AG04449 (cell line): ENCODE measurements around the gene CNEP1R1.

Experiments used
- CTCF ChIA-PET: fragments of 350-600 bp; formaldehyde crosslinking; extraction: SDS; loops from one replicate; lab custom pipeline; 2021; ENCODE audit warnings: antibody characterized with exemption; lab: Yijun Ruan, JAX
- POLR2A ChIA-PET: fragments of 400-600, 350-600 bp; formaldehyde crosslinking; extraction: SDS; loops from one replicate; lab custom pipeline; 2020; ENCODE audit warnings: antibody characterized with exemption, inconsistent platforms; lab: Yijun Ruan, JAX
- DNase-seq: peaks from one replicate; pipeline ENCODE4 v3.0.0-alpha.2; 2010; ENCODE audit warnings: low read depth, low spot score
- H3K4me3 ChIP-seq: 2 replicates; pipeline ENCODE4 v1.5.1; 2011; ENCODE audit warnings: low read depth, mild to moderate bottlenecking, control low read depth, low read length
- CTCF ChIP-seq: IDR thresholded peaks from one replicate; pipeline ENCODE4 v1.5.1; 2011; ENCODE audit warnings: mild to moderate bottlenecking, moderate library complexity, low read length, control low read depth, inconsistent platforms; ENCODE audit not compliant: insufficient read depth; ENCODE audit errors: missing control alignments

CNEP1R1 gene

GRCh38 chr16:50023641-50024040 is 1.4 kb upstream of the CNEP1R1 start:
- H3K4me3 ChIP-seq: no peak overlapping the region
- POLR2A ChIA-PET: no interaction called here
- no peak for TF ChIP-seq CTCF
- CTCF ChIA-PET: interaction anchor here (1.0 to 10.8 kb wide), 13 partner anchors 12 to 783 kb away, joined by 3 to 249 read pairs (median 9); no protein-coding TSS in a partner anchor
- no peak for DNase-seq

GRCh38 chr16:50024207-50024606 is 818 bp upstream of the CNEP1R1 start:
- CTCF ChIA-PET: interaction anchor here (0.6 to 10.8 kb wide), 52 partner anchors 9 to 782 kb away, joined by 3 to 249 read pairs (median 6); partner anchors contain the start of genes HEATR3 and TENT4B
- TF ChIP-seq CTCF: no peak
- DNase-seq: no peak
- POLR2A ChIA-PET: no interaction called here
- H3K4me3 ChIP-seq: no peak overlapping the region

GRCh38 chr16:50025537-50025931 is 509 bp downstream of the CNEP1R1 start:
- ChIA-PET POLR2A (interaction anchor here (1.1 to 1.4 kb wide), 4 partner anchors 40 to 640 kb away, joined by 3 to 7 read pairs (median 4); partner anchors contain the start of gene HEATR3), CTCF (interaction anchor here (0.6 to 10.8 kb wide), 67 partner anchors 11 to 781 kb away, joined by 3 to 249 read pairs (median 5); partner anchors contain the start of gene HEATR3)
- DNase-seq: no peak
- TF ChIP-seq CTCF: no peak
- peak overlapping the region; percentile 86 for H3K4me3 ChIP-seq

- ChIA-PET POLR2A (no interaction called here), CTCF (interaction anchor here (10.8 kb wide), 1 partner anchor 184 kb away, joined by 249 read pairs; no protein-coding TSS in a partner anchor)
- no peak for TF ChIP-seq CTCF
- no peak overlapping the region for H3K4me3 ChIP-seq
- DNase-seq: no peak
Measured at GRCh38 chr16:50027829-50028228, 2.8 kb downstream of the CNEP1R1 start.

GRCh38 chr16:50035468-50035992 is 10.5 kb downstream of the CNEP1R1 start:
- POLR2A ChIA-PET: no interaction called here
- TF ChIP-seq CTCF: no peak
- H3K4me3 ChIP-seq: no peak overlapping the region
- CTCF ChIA-PET: interaction anchor here (8.4 kb wide), 1 partner anchor 10 kb away, joined by 85 read pairs; the partner anchor contains the start of gene CNEP1R1
- DNase-seq: no peak

GRCh38 chr16:50036426-50036825 is 11.4 kb downstream of the CNEP1R1 start:
- no peak for DNase-seq
- H3K4me3 ChIP-seq: no peak overlapping the region
- ChIA-PET POLR2A (no interaction called here), CTCF (interaction anchor here (0.7 to 8.4 kb wide), 4 partner anchors 11 to 176 kb away, joined by 4 to 85 read pairs (median 6); partner anchors contain the start of gene CNEP1R1)
- TF ChIP-seq CTCF: no peak
